SK-N-SH treated with all-trans-retinoic acid at 6 μM for 48 hours (cell line): ENCODE results near the gene MAMDC4.

Experiments
- CREB5 ChIP-seq: fragments of 250-450 bp; sonication (Bioruptor Pico); IDR thresholded peaks from 2 replicates; pipeline ENCODE4 v1.5.1; 2020; ENCODE audit warnings: low read depth, mild to moderate bottlenecking, moderate library complexity
- CSDC2 ChIP-seq: fragments of 250-450 bp; sonication (Bioruptor Pico); IDR thresholded peaks from 2 replicates; pipeline ENCODE4 v1.5.0; 2020; ENCODE audit warnings: mild to moderate bottlenecking, moderate library complexity
- PATZ1 ChIP-seq: fragments of 250-450 bp; sonication (Bioruptor Pico); IDR thresholded peaks from 2 replicates; pipeline ENCODE4 v1.8.0; 2020; ENCODE audit warnings: mild to moderate bottlenecking, moderate library complexity, borderline replicate concordance
- PPARA ChIP-seq: fragments of 250-450 bp; sonication (Bioruptor Pico); IDR thresholded peaks from 2 replicates; pipeline ENCODE4 v1.5.0; 2020; ENCODE audit warnings: mild to moderate bottlenecking, borderline replicate concordance
- ZFP3 ChIP-seq: fragments of 250-450 bp; sonication (Bioruptor Pico); IDR thresholded peaks from 2 replicates; pipeline ENCODE4 v1.5.0; 2020; ENCODE audit warnings: mild to moderate bottlenecking, moderate library complexity
- ZNF8 ChIP-seq: fragments of 450-650 bp; formaldehyde crosslinking; IDR thresholded peaks from 2 replicates; pipeline ENCODE4 v1.5.0; 2020; ENCODE audit warnings: mild to moderate bottlenecking, moderate library complexity

- TF ChIP-seq CSDC2 (CRISPR knock-in tag) (no peak), PATZ1 (CRISPR knock-in tag) (no peak), ZNF8 (no peak), ZFP3 (CRISPR knock-in tag) (no peak), PPARA (no peak), CREB5 (no peak)
These were observed 7.2 kb upstream of the MAMDC4 start for GRCh38 chr9:136844761-136845464.
